ENCODE measurements around the gene DTX2.
"Not testable (repeated sequence)": the region's sequence is repeated elsewhere in the genome, so short reads cannot be mapped to it uniquely, and the experiment has no call there.

DNA sequence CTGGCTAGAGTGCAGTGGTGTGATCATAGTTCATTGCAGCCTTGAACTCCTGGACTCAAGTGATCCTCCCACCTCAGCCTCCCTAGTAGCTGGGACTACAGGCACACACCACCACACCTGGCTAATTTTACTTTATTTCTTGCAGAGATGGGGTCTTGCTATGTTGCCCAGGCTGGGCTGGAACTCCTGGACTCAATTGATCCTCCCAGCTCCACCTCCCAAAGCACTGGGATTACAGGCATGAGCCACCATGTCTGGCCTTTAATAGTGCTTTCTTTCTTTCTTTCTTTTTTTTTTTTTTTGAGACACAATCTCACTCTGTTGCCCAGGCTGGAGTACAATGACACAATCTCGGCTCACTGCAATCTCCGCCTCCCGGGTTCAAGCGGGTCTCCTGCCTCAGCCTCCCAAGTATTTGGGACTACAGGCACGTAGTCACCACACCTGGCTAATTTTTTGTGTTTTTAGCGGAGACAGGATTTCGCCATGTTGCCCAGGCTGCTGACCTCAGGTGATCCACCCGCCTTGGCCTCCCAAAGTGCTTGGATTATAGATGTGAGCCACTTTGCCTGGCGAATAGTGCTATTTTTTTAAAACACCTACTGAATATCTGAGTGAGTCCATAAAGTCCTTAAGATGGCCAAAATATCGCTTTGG, 43.7 kb upstream of the DTX2 start:
- TF ChIP-seq, protein P1, sequence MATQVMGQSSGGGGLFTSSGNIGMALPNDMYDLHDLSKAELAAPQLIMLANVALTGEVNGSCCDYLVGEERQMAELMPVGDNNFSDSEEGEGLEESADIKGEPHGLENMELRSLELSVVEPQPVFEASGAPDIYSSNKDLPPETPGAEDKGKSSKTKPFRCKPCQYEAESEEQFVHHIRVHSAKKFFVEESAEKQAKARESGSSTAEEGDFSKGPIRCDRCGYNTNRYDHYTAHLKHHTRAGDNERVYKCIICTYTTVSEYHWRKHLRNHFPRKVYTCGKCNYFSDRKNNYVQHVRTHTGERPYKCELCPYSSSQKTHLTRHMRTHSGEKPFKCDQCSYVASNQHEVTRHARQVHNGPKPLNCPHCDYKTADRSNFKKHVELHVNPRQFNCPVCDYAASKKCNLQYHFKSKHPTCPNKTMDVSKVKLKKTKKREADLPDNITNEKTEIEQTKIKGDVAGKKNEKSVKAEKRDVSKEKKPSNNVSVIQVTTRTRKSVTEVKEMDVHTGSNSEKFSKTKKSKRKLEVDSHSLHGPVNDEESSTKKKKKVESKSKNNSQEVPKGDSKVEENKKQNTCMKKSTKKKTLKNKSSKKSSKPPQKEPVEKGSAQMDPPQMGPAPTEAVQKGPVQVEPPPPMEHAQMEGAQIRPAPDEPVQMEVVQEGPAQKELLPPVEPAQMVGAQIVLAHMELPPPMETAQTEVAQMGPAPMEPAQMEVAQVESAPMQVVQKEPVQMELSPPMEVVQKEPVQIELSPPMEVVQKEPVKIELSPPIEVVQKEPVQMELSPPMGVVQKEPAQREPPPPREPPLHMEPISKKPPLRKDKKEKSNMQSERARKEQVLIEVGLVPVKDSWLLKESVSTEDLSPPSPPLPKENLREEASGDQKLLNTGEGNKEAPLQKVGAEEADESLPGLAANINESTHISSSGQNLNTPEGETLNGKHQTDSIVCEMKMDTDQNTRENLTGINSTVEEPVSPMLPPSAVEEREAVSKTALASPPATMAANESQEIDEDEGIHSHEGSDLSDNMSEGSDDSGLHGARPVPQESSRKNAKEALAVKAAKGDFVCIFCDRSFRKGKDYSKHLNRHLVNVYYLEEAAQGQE (IDR thresholded peaks at IDR 0.05), result not testable (repeated sequence)
- TF ChIP-seq RAD21 (IDR thresholded peaks at IDR 0.05); TAF1 (conservative IDR thresholded peaks at IDR 0.05); RXRA (IDR thresholded peaks at IDR 0.05); JUND (IDR thresholded peaks at IDR 0.05); YY1 (IDR thresholded peaks at IDR 0.05): not testable (repeated sequence)
- TF ChIP-seq, protein P2, sequence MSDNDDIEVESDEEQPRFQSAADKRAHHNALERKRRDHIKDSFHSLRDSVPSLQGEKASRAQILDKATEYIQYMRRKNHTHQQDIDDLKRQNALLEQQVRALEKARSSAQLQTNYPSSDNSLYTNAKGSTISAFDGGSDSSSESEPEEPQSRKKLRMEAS (IDR thresholded peaks at IDR 0.05), result not testable (repeated sequence)
- TF ChIP-seq, protein P3, sequence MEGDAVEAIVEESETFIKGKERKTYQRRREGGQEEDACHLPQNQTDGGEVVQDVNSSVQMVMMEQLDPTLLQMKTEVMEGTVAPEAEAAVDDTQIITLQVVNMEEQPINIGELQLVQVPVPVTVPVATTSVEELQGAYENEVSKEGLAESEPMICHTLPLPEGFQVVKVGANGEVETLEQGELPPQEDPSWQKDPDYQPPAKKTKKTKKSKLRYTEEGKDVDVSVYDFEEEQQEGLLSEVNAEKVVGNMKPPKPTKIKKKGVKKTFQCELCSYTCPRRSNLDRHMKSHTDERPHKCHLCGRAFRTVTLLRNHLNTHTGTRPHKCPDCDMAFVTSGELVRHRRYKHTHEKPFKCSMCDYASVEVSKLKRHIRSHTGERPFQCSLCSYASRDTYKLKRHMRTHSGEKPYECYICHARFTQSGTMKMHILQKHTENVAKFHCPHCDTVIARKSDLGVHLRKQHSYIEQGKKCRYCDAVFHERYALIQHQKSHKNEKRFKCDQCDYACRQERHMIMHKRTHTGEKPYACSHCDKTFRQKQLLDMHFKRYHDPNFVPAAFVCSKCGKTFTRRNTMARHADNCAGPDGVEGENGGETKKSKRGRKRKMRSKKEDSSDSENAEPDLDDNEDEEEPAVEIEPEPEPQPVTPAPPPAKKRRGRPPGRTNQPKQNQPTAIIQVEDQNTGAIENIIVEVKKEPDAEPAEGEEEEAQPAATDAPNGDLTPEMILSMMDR (IDR thresholded peaks at IDR 0.05; ENCODE audit: low read depth, low read length, missing input control), result not testable (repeated sequence)
- TF ChIP-seq, protein P4, sequence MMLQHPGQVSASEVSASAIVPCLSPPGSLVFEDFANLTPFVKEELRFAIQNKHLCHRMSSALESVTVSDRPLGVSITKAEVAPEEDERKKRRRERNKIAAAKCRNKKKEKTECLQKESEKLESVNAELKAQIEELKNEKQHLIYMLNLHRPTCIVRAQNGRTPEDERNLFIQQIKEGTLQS (IDR thresholded peaks at IDR 0.05), result not testable (repeated sequence)

Measured in liver (tissue), 3 donors.